Endothelial cell of umbilical vein (primary cell): ENCODE data around the gene SLCO2A1.

ENCODE experiments used
- CTCF ChIP-seq, 2 donors: IDR thresholded peaks; 1 replicate in 1 of 2; 2 replicates in 1 of 2; pipeline ENCODE4 v1.5.1; 2011; ENCODE audit warnings: low read length in 2 of 2, mild to moderate bottlenecking in 2 of 2, moderate library complexity in 2 of 2, control low read depth in 1 of 2, inconsistent platforms in 1 of 2, low read depth in 1 of 2; ENCODE audit not compliant: insufficient read depth in 1 of 2; ENCODE audit errors: extremely low read depth in 1 of 2
- EZH2 ChIP-seq: IDR thresholded peaks from 2 replicates; pipeline ENCODE4 v1.6.1; 2012; ENCODE audit warnings: borderline replicate concordance, low read depth, mild to moderate bottlenecking, moderate library complexity, low read length, inconsistent platforms; ENCODE audit not compliant: severe bottlenecking
- FOS ChIP-seq: IDR thresholded peaks from 2 replicates; pipeline ENCODE4 v1.6.1; 2011; ENCODE audit warnings: mild to moderate bottlenecking, low read length, moderate library complexity, borderline replicate concordance; ENCODE audit not compliant: insufficient read depth
- GATA2 ChIP-seq: IDR thresholded peaks from 2 replicates; pipeline ENCODE4 v1.7.0; 2011; ENCODE audit warnings: low read depth, mild to moderate bottlenecking, moderate library complexity, mixed read lengths, low read length; ENCODE audit not compliant: insufficient read length, insufficient read depth
- JUN ChIP-seq: IDR thresholded peaks from 2 replicates; pipeline ENCODE4 v1.6.1; 2011; ENCODE audit warnings: borderline replicate concordance, low read depth; ENCODE audit not compliant: insufficient read length, insufficient read depth
- MAX ChIP-seq: IDR thresholded peaks from 2 replicates; pipeline ENCODE4 v1.6.1; 2011; ENCODE audit not compliant: insufficient read depth, insufficient read length
- MYC ChIP-seq: IDR thresholded peaks from one replicate; pipeline ENCODE4 v1.6.1; 2011; ENCODE audit warnings: mild to moderate bottlenecking, low read depth, low read length
- POLR2A ChIP-seq: IDR thresholded peaks from 2 replicates; pipeline ENCODE4 v1.6.1; 2012; ENCODE audit warnings: low read depth, mild to moderate bottlenecking, control low read depth, low read length
- POLR2AphosphoS5 ChIP-seq: IDR thresholded peaks from 2 replicates; pipeline ENCODE4 v1.6.1; 2012; ENCODE audit warnings: low read depth, mild to moderate bottlenecking, control low read depth, low read length, moderate library complexity; ENCODE audit not compliant: insufficient read depth

GRCh38 chr3:133973249-133973980 is 56.3 kb downstream of the SLCO2A1 start:
- TF ChIP-seq CTCF (IDR thresholded peaks at IDR 0.05; ENCODE audit: extremely low read depth in 1 of 2, insufficient read depth in 1 of 2, low read depth in 1 of 2, low read length in 2 of 2) (no peak), POLR2A (no peak), POLR2AphosphoS5 (no peak), MAX (no peak), EZH2 (no peak), MYC (no peak), GATA2 (no peak), JUN (no peak), FOS (no peak)
